HepG2 (cell line): ENCODE results near the gene GSTT2. TPM values are rescaled to one million over a fixed set of nuclear protein-coding genes. Genes with fewer than 3 reads are reported as not detected.

Source experiments
- ATAC-seq: fragments of 200-7000 bp; cut with Tn5 transposase; 3 replicates; pipeline ENCODE4 v1.9.1; 2020; ENCODE audit warnings: mild to moderate bottlenecking, moderate library complexity
- BruUV-seq: library from RNA; stranded (reverse); fragments of 400-500 nt; replicated peaks from 2 replicates; lab custom pipeline; 2021; lab: Mats Ljungman, UMichigan
- CTCF ChIA-PET: fragments of 300-600 bp; formaldehyde crosslinking; extraction: SDS; loops from one replicate; lab custom pipeline; 2021; ENCODE audit warnings: low total read pairs, inconsistent platforms, low intra/inter-chr PET ratio; lab: Yijun Ruan, JAX
- POLR2A ChIA-PET: fragments of 350-600 bp; sonication (Branson Sonifier 250); formaldehyde crosslinking; loops from one replicate; lab custom pipeline; 2020; ENCODE audit warnings: antibody characterized with exemption, inconsistent platforms; lab: Yijun Ruan, JAX
- DNase-seq: peaks from one replicate; pipeline ENCODE4 v3.0.0-alpha.2; 2015; ENCODE audit warnings: low spot score
- FAIRE-seq: peaks from 3 replicates; lab custom pipeline; 2011; peaks lifted over from hg19 to GRCh38; lab: Jason Lieb, UNC
- H2AFZ ChIP-seq: one replicate; pipeline ENCODE4 v1.6.1; 2011; ENCODE audit warnings: low read length, inconsistent platforms
- H3K27ac ChIP-seq: fragments of 300-600 bp; 3 replicates; pipeline ENCODE4 v1.8.0; 2011; ENCODE audit warnings: mixed run types, mild to moderate bottlenecking, mixed read lengths, low read length, inconsistent platforms; ENCODE audit not compliant: insufficient read depth; ENCODE audit errors: extremely low read length
- H3K27me3 ChIP-seq, 2 experiments: fragments of 200-600 bp in 1 of 2; 2 replicates in 1 of 2; 3 replicates in 1 of 2; pipeline versions ENCODE4 v1.6.0 to v1.8.0; 2011; ENCODE audit warnings: low read length in 2 of 2, mild to moderate bottlenecking in 2 of 2, moderate library complexity in 2 of 2, inconsistent platforms in 1 of 2; ENCODE audit not compliant: insufficient read depth in 2 of 2, control insufficient read depth in 1 of 2
- H3K36me3 ChIP-seq, 2 experiments: fragments of 200-600 bp in 1 of 2; replicated peaks in 1 of 2; 2 replicates in 1 of 2; 3 replicates in 1 of 2; pipeline versions ENCODE4 v1.5.1 to v1.8.0; 2011; ENCODE audit warnings: low read length in 2 of 2, inconsistent platforms in 1 of 2; ENCODE audit not compliant: insufficient read depth in 2 of 2, control insufficient read depth in 1 of 2
- H3K4me1 ChIP-seq: 2 replicates; pipeline ENCODE4 v1.5.1; 2012; ENCODE audit warnings: low read length, inconsistent platforms; ENCODE audit not compliant: insufficient read depth
- H3K4me2 ChIP-seq: 2 replicates; pipeline ENCODE4 v1.6.0; 2011; ENCODE audit warnings: low read depth, low read length, inconsistent platforms
- H3K4me3 ChIP-seq, 3 experiments: fragments of 200-600 bp in 1 of 3; sonication (generic), shearing (Covaris generic) in 1 of 3; replicated peaks in 1 of 3; 2 replicates each; pipeline ENCODE4 v1.5.1; 2011 to 2016; ENCODE audit warnings: low read length in 3 of 3, inconsistent platforms in 2 of 3, low read depth in 2 of 3, mild to moderate bottlenecking in 2 of 3, control low read depth in 1 of 3, mixed read lengths in 1 of 3; ENCODE audit not compliant: insufficient read depth in 1 of 3
- H3K79me2 ChIP-seq: one replicate; pipeline ENCODE4 v1.6.1; 2011; ENCODE audit warnings: low read length, inconsistent platforms; ENCODE audit not compliant: insufficient read depth
- H3K9ac ChIP-seq: 2 replicates; pipeline ENCODE4 v1.6.0; 2011; ENCODE audit warnings: mild to moderate bottlenecking, low read depth, low read length, inconsistent platforms; ENCODE audit not compliant: insufficient read depth
- H3K9me3 ChIP-seq: 2 replicates; pipeline ENCODE4 v1.5.1; 2012; ENCODE audit warnings: mild to moderate bottlenecking, low read length
- H4K20me1 ChIP-seq: 2 replicates; pipeline ENCODE4 v1.6.0; 2011; ENCODE audit warnings: inconsistent platforms, mild to moderate bottlenecking, low read length, moderate library complexity; ENCODE audit not compliant: insufficient read depth
- CREM ChIP-seq, 2 experiments: sonication (generic) in 1 of 2; formaldehyde crosslinking in 1 of 2; IDR thresholded peaks; 2 replicates each; pipeline versions ENCODE4 v1.4.0 to v1.6.1; 2016 to 2020; ENCODE audit warnings: antibody characterized with exemption in 1 of 2, mild to moderate bottlenecking in 1 of 2, missing genetic modification reagents in 1 of 2
- DBP ChIP-seq: sonication (generic); formaldehyde crosslinking; IDR thresholded peaks from 2 replicates; pipeline ENCODE4 v1.4.0; 2020; ENCODE audit warnings: missing genetic modification reagents; ENCODE audit errors: not compliant biosample characterization
- MAFF ChIP-seq: IDR thresholded peaks from 2 replicates; pipeline ENCODE4 v1.6.1; 2011; ENCODE audit warnings: low read depth, low read length, improper control_type of control experiment
- NAIF1 ChIP-seq: sonication (generic); formaldehyde crosslinking; IDR thresholded peaks from 2 replicates; pipeline ENCODE4 v1.5.0; 2020; ENCODE audit warnings: mild to moderate bottlenecking, missing genetic modification reagents, borderline replicate concordance
- PRMT3 ChIP-seq: sonication (generic); formaldehyde crosslinking; IDR thresholded peaks from 2 replicates; pipeline ENCODE4 v1.8.1; 2022; ENCODE audit warnings: low read depth, mild to moderate bottlenecking, moderate library complexity, missing genetic modification reagents, borderline replicate concordance
- PTBP1 ChIP-seq: fragments of 200-400 bp; formaldehyde crosslinking; IDR thresholded peaks from 2 replicates; pipeline ENCODE4 v1.6.1; 2018; ENCODE audit warnings: low read length, low read depth; ENCODE audit not compliant: poor library complexity, severe bottlenecking
- SRY ChIP-seq: sonication (generic); formaldehyde crosslinking; IDR thresholded peaks from 2 replicates; pipeline ENCODE4 v1.8.0; 2022; ENCODE audit warnings: mild to moderate bottlenecking, missing genetic modification reagents
- ZBTB7A ChIP-seq: sonication (generic); formaldehyde crosslinking; IDR thresholded peaks from 2 replicates; pipeline ENCODE4 v1.8.0; 2022; ENCODE audit warnings: mild to moderate bottlenecking, missing genetic modification reagents
- ZNF280B ChIP-seq: sonication (generic); formaldehyde crosslinking; IDR thresholded peaks from 2 replicates; pipeline ENCODE4 v1.5.0; 2020; ENCODE audit warnings: missing genetic modification reagents, mild to moderate bottlenecking, borderline replicate concordance
- ZNF552 ChIP-seq: sonication (generic); formaldehyde crosslinking; IDR thresholded peaks from 2 replicates; pipeline ENCODE4 v1.9.0; 2022; ENCODE audit warnings: missing genetic modification reagents, mild to moderate bottlenecking, borderline replicate concordance
- ZNF562 ChIP-seq: sonication (generic); formaldehyde crosslinking; IDR thresholded peaks from 2 replicates; pipeline ENCODE4 v1.8.0; 2022; ENCODE audit warnings: missing genetic modification reagents, borderline replicate concordance
- ZNF687 ChIP-seq: sonication (generic); formaldehyde crosslinking; IDR thresholded peaks from 2 replicates; pipeline ENCODE4 v1.5.1; 2020; ENCODE audit warnings: mild to moderate bottlenecking, missing genetic modification reagents, moderate library complexity
- WGBS: methylation state at CpG from one replicate; pipeline ENCODE4 v1.1.6; 2017; ENCODE audit warnings: low lambda C conversion rate; 5-methylcytosine and 5-hydroxymethylcytosine counted together
- in situ Hi-C: cut with HindIII; loops from 2 replicates; pipeline ENCODE4 v1.10.0; 2017; ENCODE audit warnings: low pct_unique_long_range_greater_than_20kb; ENCODE audit not compliant: extremely low pct_ligation_motif_present
- intact Hi-C: fragments of 100-400 bp; cut with micrococcal nuclease; formaldehyde crosslinking; loops from one replicate; pipeline ENCODE4 v1.10.0; 2022; ENCODE audit not compliant: unreplicated experiment
- polyA plus RNA-seq, 8 experiments: library from polyadenylated mRNA; depleted of rRNA in 3 of 8; stranded (reverse) in 7 of 8; unstranded in 1 of 8; fragments of >200 nt; fragmentation: Illumina TruSeq in 4 of 8; extraction: Trizol in 4 of 8; gene quantifications; 2 replicates each; pipeline versions ENCODE4 v1.2.1 to v1.2.3, GENCODE V29; 2011 to 2016; ENCODE audit warnings: low read depth in 4 of 8, missing spikeins in 1 of 8, mixed read lengths in 1 of 8; ENCODE audit not compliant: insufficient read depth in 1 of 8
- total RNA-seq, 5 experiments: library from RNA; depleted of rRNA; stranded (reverse); fragments of >200 nt; fragmentation: Illumina TruSeq; extraction: Trizol; gene quantifications; 2 replicates each; pipeline ENCODE4 v1.2.3, GENCODE V29; 2016; ENCODE audit warnings: low read depth in 1 of 5
- TF ChIP-seq, protein P1 (sequence below): sonication (generic); formaldehyde crosslinking; IDR thresholded peaks from 2 replicates; pipeline ENCODE4 v1.8.0; 2022; ENCODE audit warnings: mild to moderate bottlenecking, missing genetic modification reagents; ENCODE audit not compliant: insufficient replicate concordance

GSTT2 gene
- total and polyA plus RNA-seq, 2 of the 13 experiments (the other 11 are each of a cell fraction or from before 2014, with no cell fraction given) = not detected

GRCh38 chr22:24007253-24008021, 27.5 kb downstream of the GSTT2 start (continued):
- TF ChIP-seq CREM (IDR thresholded peaks at IDR 0.05) (no peak), CREM (CRISPR knock-in tag; IDR thresholded peaks at IDR 0.05) (no peak), ZNF552 (no peak), NAIF1 (CRISPR knock-in tag) (no peak), ZNF562 (CRISPR knock-in tag) (no peak), PRMT3 (CRISPR knock-in tag) (no peak)
- TF ChIP-seq, protein P1, sequence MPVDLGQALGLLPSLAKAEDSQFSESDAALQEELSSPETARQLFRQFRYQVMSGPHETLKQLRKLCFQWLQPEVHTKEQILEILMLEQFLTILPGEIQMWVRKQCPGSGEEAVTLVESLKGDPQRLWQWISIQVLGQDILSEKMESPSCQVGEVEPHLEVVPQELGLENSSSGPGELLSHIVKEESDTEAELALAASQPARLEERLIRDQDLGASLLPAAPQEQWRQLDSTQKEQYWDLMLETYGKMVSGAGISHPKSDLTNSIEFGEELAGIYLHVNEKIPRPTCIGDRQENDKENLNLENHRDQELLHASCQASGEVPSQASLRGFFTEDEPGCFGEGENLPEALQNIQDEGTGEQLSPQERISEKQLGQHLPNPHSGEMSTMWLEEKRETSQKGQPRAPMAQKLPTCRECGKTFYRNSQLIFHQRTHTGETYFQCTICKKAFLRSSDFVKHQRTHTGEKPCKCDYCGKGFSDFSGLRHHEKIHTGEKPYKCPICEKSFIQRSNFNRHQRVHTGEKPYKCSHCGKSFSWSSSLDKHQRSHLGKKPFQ (CRISPR knock-in tag) = peak; percentile 32

GRCh38 chr22:24008022-24008283, 28.0 kb downstream of the GSTT2 start:
- intact Hi-C loops (no loop called here), in situ Hi-C loops (loop anchor here (5.0 kb wide), 1 partner anchor 71 kb away; no protein-coding TSS in a partner anchor)
- Histone ChIP-seq H3K4me3 (peak overlapping the region; percentile 17 to 95 (median 24); a peak in 4 of 6 replicates), H4K20me1 (no peaks in the 10 kb centered on the region), H3K4me2 (peak overlapping the region; percentile 86), H3K36me3 (no peaks in the 10 kb centered on the region), H3K27me3 (no peaks in the 10 kb centered on the region; a peak in 1 of 5 replicates), H3K9ac (peak overlapping the region; percentile 73), H3K27ac (peak overlapping the region; percentile 87), H3K4me1 (peaks cover 71% of the 10 kb centered on the region), H2AFZ (peak overlapping the region; percentile 5), H3K79me2 (peaks cover 15% of the 10 kb centered on the region), H3K9me3 (no peaks in the 10 kb centered on the region)
- ATAC-seq (no peak), FAIRE-seq (no peak), DNase-seq (no peak)
- BruUV-seq = no TSS peak
- 75% methylated on average over 1 of the region's 1 CpG for WGBS
- POLR2A ChIA-PET = interaction anchor here (2.1 kb wide), 1 partner anchor 114 kb away, joined by 8 read pairs; the partner anchor contains the start of gene MIF
- CTCF ChIA-PET = no interaction called here
- TF ChIP-seq ZNF280B (CRISPR knock-in tag) = 0 out of 2 replicates have a peak, but pooled peaks have one; percentile 41
- TF ChIP-seq ZBTB7A (CRISPR knock-in tag) = 0 out of 2 replicates have a peak, but pooled peaks have one; percentile 28
- no peak for TF ChIP-seq DBP (CRISPR knock-in tag)
- TF ChIP-seq ZNF687 (CRISPR knock-in tag) = peak; percentile 44
- TF ChIP-seq PTBP1 = peak; percentile 77
- no peak for TF ChIP-seq MAFF
- TF ChIP-seq SRY (CRISPR knock-in tag) = 0 out of 2 replicates have a peak, but pooled peaks have one; percentile 15
